GM23248 (cell line): Measurements from ENCODE around the gene NTNG2. TPM values are rescaled to one million over a fixed set of nuclear protein-coding genes. Genes with fewer than 3 reads are reported as not detected.

Experiments
- DNase-seq: peaks from one replicate; pipeline ENCODE4 v3.0.0-alpha.2; 2015
- H2AFZ ChIP-seq: fragments of 200-600 bp; sonication (generic); 2 replicates; pipeline ENCODE4 v1.6.1; 2016; ENCODE audit warnings: antibody characterized with exemption
- H3F3A ChIP-seq: fragments of 200-600 bp; sonication (generic); 2 replicates; pipeline ENCODE4 v1.6.1; 2016; ENCODE audit warnings: mild to moderate bottlenecking, antibody characterized with exemption, mixed run types; ENCODE audit not compliant: insufficient read depth
- H3K27ac ChIP-seq: fragments of 200-600 bp; sonication (generic); 2 replicates; pipeline ENCODE4 v1.5.1; 2016; ENCODE audit warnings: mild to moderate bottlenecking
- H3K27me3 ChIP-seq: fragments of 200-600 bp; sonication (generic); replicated peaks from 2 replicates; pipeline ENCODE4 v1.6.1; 2016; ENCODE audit warnings: mild to moderate bottlenecking; ENCODE audit not compliant: insufficient read depth
- H3K36me3 ChIP-seq: fragments of 200-600 bp; sonication (generic); 2 replicates; pipeline ENCODE4 v1.6.1; 2016; ENCODE audit warnings: low read depth, mild to moderate bottlenecking
- H3K4me1 ChIP-seq: fragments of 200-600 bp; sonication (generic); 2 replicates; pipeline ENCODE4 v1.6.1; 2016; ENCODE audit warnings: mild to moderate bottlenecking; ENCODE audit not compliant: insufficient read depth
- H3K4me2 ChIP-seq: fragments of 200-600 bp; sonication (generic); one replicate; pipeline ENCODE4 v1.6.1; 2016; ENCODE audit warnings: mild to moderate bottlenecking; ENCODE audit not compliant: unreplicated experiment
- H3K4me3 ChIP-seq: fragments of 200-600 bp; sonication (generic); 2 replicates; pipeline ENCODE4 v1.5.1; 2016; ENCODE audit warnings: mild to moderate bottlenecking
- H3K79me2 ChIP-seq: fragments of 200-600 bp; sonication (generic); 2 replicates; pipeline ENCODE4 v1.6.1; 2016; ENCODE audit warnings: mild to moderate bottlenecking; ENCODE audit not compliant: insufficient read depth
- H3K9ac ChIP-seq: fragments of 200-600 bp; sonication (generic); 2 replicates; pipeline ENCODE4 v1.6.1; 2016; ENCODE audit warnings: mild to moderate bottlenecking
- H3K9me2 ChIP-seq: fragments of 200-600 bp; sonication (generic); 2 replicates; pipeline ENCODE4 v1.6.1; 2016; ENCODE audit warnings: mixed run types, mild to moderate bottlenecking, moderate library complexity; ENCODE audit not compliant: insufficient read depth
- H3K9me3 ChIP-seq: fragments of 200-600 bp; sonication (generic); one replicate; pipeline ENCODE4 v1.6.1; 2017; ENCODE audit warnings: low read depth
- H4K20me1 ChIP-seq: fragments of 200-600 bp; sonication (generic); 2 replicates; pipeline ENCODE4 v1.6.0; 2016; ENCODE audit not compliant: insufficient read depth
- EZH2 ChIP-seq: fragments of 200-600 bp; sonication (generic); IDR thresholded peaks from 2 replicates; pipeline ENCODE4 v1.6.1; 2018; ENCODE audit warnings: antibody characterized with exemption, mild to moderate bottlenecking; ENCODE audit not compliant: insufficient read depth, poor library complexity, severe bottlenecking
- EZH2phosphoT487 ChIP-seq: fragments of 200-600 bp; sonication (generic); IDR thresholded peaks from 2 replicates; pipeline ENCODE4 v1.6.1; 2018; ENCODE audit warnings: antibody characterized with exemption, moderate library complexity, mild to moderate bottlenecking, low read depth; ENCODE audit not compliant: insufficient read depth
- WGBS, 2 experiments: methylation state at CpG; one replicate each; pipeline ENCODE4 v1.1.6; 2015 to 2017; ENCODE audit warnings: low lambda C conversion rate in 2 of 2, low coverage in 1 of 2; ENCODE audit errors: missing lambda C conversion rate in 2 of 2; 5-methylcytosine and 5-hydroxymethylcytosine counted together
- in situ Hi-C: fragments of 300-500 bp; cut with MboI; formaldehyde crosslinking; loops from 2 replicates; pipeline ENCODE4 v1.15.0; 2020
- polyA plus RNA-seq: library from polyadenylated mRNA; unstranded; fragments of >200 nt; fragmentation: Nextera tagmentation; extraction: Ambion mirVana; gene quantifications from 2 replicates; pipeline ENCODE4 v1.2.1, GENCODE V29; 2016
- total RNA-seq: library from RNA; depleted of rRNA; stranded (reverse); fragments of >200 nt; shearing (Covaris generic); gene quantifications from 2 replicates; pipeline ENCODE4 v1.2.3, GENCODE V29; 2014

Gene NTNG2
- total and polyA plus RNA-seq, 2 experiments from 2014 or later, result 0.13 to 1.5 TPM

DNA sequence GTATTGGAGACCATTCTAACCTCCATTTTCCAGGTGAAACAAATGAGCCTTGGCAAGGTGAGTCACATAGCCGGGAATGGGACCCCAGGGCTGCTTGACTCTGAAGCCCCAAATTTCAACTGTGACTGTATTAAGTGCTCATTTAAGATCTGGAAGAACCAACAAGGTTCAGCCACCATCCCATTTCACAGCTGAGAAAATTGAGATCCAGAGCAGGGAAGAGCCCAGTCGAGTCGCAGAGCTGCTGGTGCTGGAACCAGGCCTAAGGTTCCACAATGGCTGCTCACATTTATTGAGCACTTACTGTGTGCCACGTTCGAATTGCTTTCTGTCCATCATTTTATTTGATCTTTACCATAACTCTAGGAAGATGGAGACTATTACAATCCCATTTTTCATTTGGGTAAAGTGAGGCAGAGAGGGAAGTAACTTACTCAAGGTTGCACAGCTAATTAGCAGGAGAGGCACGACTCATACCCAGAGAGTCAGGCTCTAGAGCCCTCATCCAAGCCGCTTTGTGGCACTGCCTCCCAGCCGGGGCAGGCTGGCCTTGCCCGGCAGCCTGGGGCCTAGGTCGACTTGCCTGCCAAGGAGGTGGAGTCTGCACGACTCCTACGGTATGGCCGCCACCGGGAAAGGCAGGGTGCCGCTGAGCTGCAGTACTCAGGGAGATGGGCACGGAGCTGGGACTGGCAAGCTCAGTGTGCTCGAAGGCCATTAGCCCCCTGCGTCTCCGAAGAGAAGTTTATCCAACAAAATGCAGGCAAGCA, 4.3 kb upstream of the NTNG2 start:
- Histone ChIP-seq H3K36me3 (no peaks in the 10 kb centered on the region), H3K9ac (no peak overlapping the region), H3K27me3 (peaks cover 54% of the 10 kb centered on the region), H4K20me1 (no peaks in the 10 kb centered on the region), H3K9me3 (no peaks in the 10 kb centered on the region), H3K4me3 (no peak overlapping the region), H3F3A (no peaks in the 10 kb centered on the region), H3K4me1 (no peaks in the 10 kb centered on the region), H3K9me2 (no peaks in the 10 kb centered on the region), H3K79me2 (no peaks in the 10 kb centered on the region), H3K27ac (no peak overlapping the region), H2AFZ (no peak overlapping the region), H3K4me2 (no peak overlapping the region)
- in situ Hi-C loops, result no loop called here
- TF ChIP-seq EZH2phosphoT487 (no peak), EZH2 (no peak)
- DNase-seq, result no peak
- 70 to 74% methylated on average over 17 to 19 of the region's 19 CpGs for WGBS, 2 experiments

DNA sequence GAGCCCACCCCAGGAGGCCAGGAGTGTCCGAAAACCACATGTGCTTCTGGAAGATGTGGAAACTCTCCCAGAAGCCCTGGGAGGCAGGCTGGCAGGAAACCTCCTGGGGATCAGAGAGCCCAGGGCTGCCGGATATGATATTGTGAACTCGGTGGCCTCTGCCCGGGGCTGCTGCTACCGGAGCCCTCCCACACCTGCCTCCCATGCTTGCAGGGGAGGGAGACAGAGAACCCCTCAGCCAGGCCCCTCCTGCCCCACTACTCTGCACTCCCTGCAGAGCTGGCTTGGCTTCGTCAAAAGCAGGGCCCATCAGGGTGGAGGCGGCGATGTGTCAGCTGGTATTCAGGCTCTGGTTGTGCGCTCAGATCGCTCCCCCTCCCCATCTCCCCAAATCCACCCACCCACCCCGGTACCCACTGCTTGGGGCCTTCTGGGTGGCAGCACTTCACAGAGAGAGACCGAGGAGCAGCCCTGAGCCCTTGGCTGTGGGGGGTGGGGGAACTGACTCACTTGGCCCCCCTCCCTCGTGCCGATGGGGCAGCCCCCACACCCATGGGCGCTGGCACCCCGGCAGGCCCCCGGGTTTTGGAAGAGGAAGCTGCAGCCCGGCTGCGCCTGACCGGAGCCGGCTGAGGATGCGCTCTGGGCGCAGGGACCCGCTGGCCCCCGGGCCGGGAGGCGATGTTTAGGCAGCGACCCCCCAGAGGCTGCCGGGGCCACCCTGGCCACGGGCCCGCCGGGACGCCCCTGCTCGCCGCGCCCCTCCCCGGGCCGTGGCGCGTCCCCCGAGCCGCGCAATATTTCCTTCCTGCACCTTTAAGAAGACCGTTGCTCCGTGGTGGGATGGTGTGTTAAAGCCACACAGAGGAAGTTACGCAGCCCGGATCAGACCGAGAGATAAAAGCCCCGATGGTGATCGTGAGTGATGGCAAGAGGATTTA, 786 bp upstream of the NTNG2 start:
- Histone ChIP-seq H3K79me2 (no peaks in the 10 kb centered on the region), H3K4me1 (no peaks in the 10 kb centered on the region), H3K4me3 (peak overlapping the region; percentile 83), H3K9me2 (no peaks in the 10 kb centered on the region), H3K9me3 (no peaks in the 10 kb centered on the region), H3K27me3 (peaks cover 55% of the 10 kb centered on the region), H2AFZ (peak overlapping the region; percentile 75), H3F3A (no peaks in the 10 kb centered on the region), H3K9ac (peak overlapping the region; percentile 43), H3K4me2 (peak overlapping the region; percentile 90), H3K27ac (no peak overlapping the region), H3K36me3 (no peaks in the 10 kb centered on the region), H4K20me1 (no peaks in the 10 kb centered on the region)
- peak; percentile 87 for DNase-seq
- in situ Hi-C loops, result no loop called here
- 6 to 10% methylated on average over 37 to 41 of the region's 50 CpGs for WGBS, 2 experiments
- no peak for TF ChIP-seq EZH2
- TF ChIP-seq EZH2phosphoT487, result no peak

DNA sequence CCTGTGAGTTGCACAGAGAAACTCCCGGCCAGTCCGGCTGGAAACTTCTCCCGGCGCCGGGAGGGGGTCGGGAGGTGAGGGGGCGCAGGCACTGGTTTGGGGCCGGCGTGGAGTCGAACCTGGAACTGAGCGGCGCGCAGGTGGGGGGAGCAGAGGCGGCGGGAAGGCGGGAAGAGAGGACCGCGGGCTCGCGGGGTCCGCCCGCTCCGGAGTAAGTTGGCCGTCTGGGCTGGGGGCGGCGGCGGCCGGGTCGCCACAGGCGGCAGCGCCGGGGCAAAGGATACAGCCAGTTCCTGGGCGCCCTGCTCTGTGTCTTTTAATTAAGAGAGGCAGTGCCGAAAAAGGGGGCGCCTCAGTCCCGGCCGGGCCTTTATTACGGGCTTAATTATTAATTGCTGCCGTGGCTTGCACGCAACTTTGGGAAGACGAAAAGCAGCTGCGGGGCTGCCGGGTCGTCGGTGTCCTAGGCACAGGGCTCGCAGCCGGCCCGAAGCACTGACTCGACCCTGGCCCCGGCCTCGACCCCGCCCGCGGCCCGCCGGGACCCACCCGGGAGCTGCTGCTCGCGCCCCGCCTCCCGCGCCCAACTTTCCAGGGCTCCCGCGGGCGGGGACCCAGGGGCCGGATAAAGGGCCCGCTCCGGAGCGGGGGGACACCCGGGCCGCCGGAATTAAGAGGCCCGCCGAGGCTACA, 1.1 kb downstream of the NTNG2 start:
- 0 to 3% methylated on average over 26 to 57 of the region's 74 CpGs for WGBS, 2 experiments
- Histone ChIP-seq H3K27ac (no peak overlapping the region), H3K4me3 (peak overlapping the region; percentile 83), H3K9ac (0 out of 2 replicates have a peak overlapping the region, but pooled peaks have one; percentile 49), H3K4me1 (no peaks in the 10 kb centered on the region), H3K36me3 (no peaks in the 10 kb centered on the region), H3F3A (no peaks in the 10 kb centered on the region), H3K27me3 (peaks cover 49% of the 10 kb centered on the region), H3K9me3 (no peaks in the 10 kb centered on the region), H3K79me2 (no peaks in the 10 kb centered on the region), H2AFZ (peak overlapping the region; percentile 80; the same call in 1 of the 2 replicates), H3K4me2 (peak overlapping the region; percentile 57), H4K20me1 (no peaks in the 10 kb centered on the region), H3K9me2 (no peaks in the 10 kb centered on the region)
- TF ChIP-seq EZH2 (peak; percentile 98), EZH2phosphoT487 (peak; percentile 79; the same call in 1 of the 2 replicates)
- in situ Hi-C loops, result no loop called here
- no peak for DNase-seq

DNA sequence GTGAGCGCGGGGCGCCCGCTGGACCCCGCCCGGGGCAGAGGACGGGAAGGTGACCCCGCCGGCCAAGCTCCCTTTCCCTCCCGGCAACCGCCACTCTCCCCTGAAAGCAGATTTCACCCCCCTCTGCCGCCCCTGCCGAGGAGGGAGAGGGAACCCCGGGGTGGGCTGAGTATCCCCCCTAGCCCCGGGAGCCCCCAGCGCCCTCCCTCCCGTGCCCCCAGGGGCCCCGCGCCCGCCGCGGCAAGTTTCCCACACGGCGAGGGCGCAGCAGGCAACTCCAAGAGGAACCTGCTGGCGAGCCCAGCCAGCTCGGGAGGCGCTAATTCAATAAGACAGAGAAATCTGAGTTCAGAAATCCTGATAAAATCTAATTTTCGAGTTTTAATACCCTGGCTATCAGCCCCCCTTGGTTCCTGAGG, 1.6 kb downstream of the NTNG2 start:
- Histone ChIP-seq H3K9me2 (no peaks in the 10 kb centered on the region), H3K4me2 (no peak overlapping the region), H3K36me3 (no peaks in the 10 kb centered on the region), H3F3A (no peaks in the 10 kb centered on the region), H3K4me1 (no peaks in the 10 kb centered on the region), H3K9ac (no peak overlapping the region), H2AFZ (no peak overlapping the region), H3K27me3 (peaks cover 43% of the 10 kb centered on the region), H3K9me3 (no peaks in the 10 kb centered on the region), H3K4me3 (peak overlapping the region; percentile 83), H3K27ac (no peak overlapping the region), H4K20me1 (no peaks in the 10 kb centered on the region), H3K79me2 (no peaks in the 10 kb centered on the region)
- peak; percentile 68 for DNase-seq
- no peak for TF ChIP-seq EZH2
- TF ChIP-seq EZH2phosphoT487, result no peak
- in situ Hi-C loops, result no loop called here
- 1% methylated on average over 12 to 27 of the region's 29 CpGs for WGBS, 2 experiments
